ENCODE measurements around the gene PCNA. TPM values are rescaled to one million over a fixed set of nuclear protein-coding genes. Genes with fewer than 3 reads are reported as not detected.

Gene PCNA
- total and polyA plus RNA-seq, 2 of the 4 experiments (the other 2 are of a cell fraction), result 155 to 213 TPM

- TF ChIP-seq USF2 (IDR thresholded peaks at IDR 0.05; ENCODE audit: low read depth, low read length) (no peak), CHD1 (IDR thresholded peaks at IDR 0.05; ENCODE audit: low read depth, low read length) (no peak)
These were observed 3.1 kb upstream of the PCNA start (continued) for GRCh38 chr20:5122873-5123260.

GRCh38 chr20:5120185-5120476, 373 bp upstream of the PCNA start:
- peak overlapping the region; percentile 98 for H3K56ac ChIP-seq (ENCODE audit: extremely low read depth, insufficient read depth, low read length)
- peak overlapping the region; percentile 84 for H2BK120ac ChIP-seq (ENCODE audit: low read depth, low read length)
- ChIA-PET CTCF (interaction anchor here (1.4 to 1.6 kb wide), 2 partner anchors 72 to 103 kb away, joined by 4 to 7 read pairs; no protein-coding TSS in a partner anchor), POLR2A (ENCODE audit: unreplicated experiment) (interaction anchor here (0.6 kb wide), 1 partner anchor 48 kb away, joined by 32 read pairs; no protein-coding TSS in a partner anchor)
- H2AFZ ChIP-seq (replicated peaks; ENCODE audit: low read length, poor library complexity), result peak overlapping the region; percentile 92
- peak overlapping the region; percentile 92 for H3K18ac ChIP-seq (ENCODE audit: low read depth, low read length)
- peaks cover 2% of the 10 kb centered on the region for H3K4me1 ChIP-seq (ENCODE audit: control insufficient read depth, insufficient read depth, low read length)
- peak overlapping the region; percentile 98 for H3K14ac ChIP-seq (replicated peaks; ENCODE audit: low read depth, low read length)
- peak overlapping the region; percentile 92 for H4K5ac ChIP-seq (ENCODE audit: low read depth, low read length)
- H3K23ac ChIP-seq (ENCODE audit: low read depth, low read length), result peak overlapping the region; percentile 96
- H2AK9ac ChIP-seq (replicated peaks; ENCODE audit: low read depth, low read length, poor library complexity), result peak overlapping the region; percentile 63
- H3K27me3 ChIP-seq (ENCODE audit: control insufficient read depth, insufficient read depth, low read length), result no peaks in the 10 kb centered on the region
- H4K20me1 ChIP-seq (ENCODE audit: insufficient read depth, low read length), result peaks cover 18% of the 10 kb centered on the region
- H3K4me2 ChIP-seq (ENCODE audit: low read depth, low read length), result peak overlapping the region; percentile 89
- H4K8ac ChIP-seq (ENCODE audit: low read depth in 2 of 2, low read length in 2 of 2), result peak overlapping the region; percentile 71 to 99
- peak overlapping the region; percentile 64 for H3K4me3 ChIP-seq (ENCODE audit: insufficient read depth, low read depth, low read length)
- H3K4ac ChIP-seq (ENCODE audit: low read depth, low read length), result peak overlapping the region; percentile 95
- H3K9me1 ChIP-seq (ENCODE audit: insufficient read depth, low read length), result no peaks in the 10 kb centered on the region
- peak overlapping the region; percentile 97 for H2BK5ac ChIP-seq (ENCODE audit: low read depth, low read length, poor library complexity, severe bottlenecking)
- dilution Hi-C loops (cut with HindIII; ENCODE audit: low sequenced_read_pairs, unreplicated experiment), result no loop called here
- peak overlapping the region; percentile 98 for H3K9ac ChIP-seq (ENCODE audit: low read depth, low read length)
- in situ Hi-C loops (cut with MboI; ENCODE audit: low sequenced_read_pairs), result no loop called here
- intact Hi-C loops (cut with micrococcal nuclease), result loop anchor here (10.0 kb wide), 1 partner anchor 325 kb away; no protein-coding TSS in a partner anchor
- H2BK15ac ChIP-seq (ENCODE audit: low read depth, low read length), result peak overlapping the region; percentile 64; the same call in 1 of the 3 replicates
- no peak overlapping the region for H2BK20ac ChIP-seq (ENCODE audit: low read depth, low read length)
- H3K79me1 ChIP-seq (ENCODE audit: low read depth in 1 of 2, low read length in 2 of 2), result peaks cover 2 to 22% of the 10 kb centered on the region in 2 experiments; a peak in 2 of 4 replicates
- no peaks in the 10 kb centered on the region for H3K9me3 ChIP-seq (ENCODE audit: control insufficient read depth, insufficient read depth, low read length)
- WGBS, 2 experiments (ENCODE audit: extremely low coverage in 2 of 2, insufficient read length in 1 of 2), result no CpG with 5 or more reads among the region's 9 CpGs
- peak overlapping the region; percentile 68; the same call in 1 of the 2 replicates for H2AK5ac ChIP-seq (ENCODE audit: low read depth, low read length)
- ATAC-seq (ENCODE audit: low read depth) (no peak), DNase-seq (no peak)
- TF ChIP-seq POLR2A (IDR thresholded peaks at IDR 0.05; ENCODE audit: low read depth, low read length) (peak; percentile 77), SMC3 (IDR thresholded peaks at IDR 0.05; ENCODE audit: low read depth, low read length) (no peak)
- peak overlapping the region; percentile 91 for H4K91ac ChIP-seq (ENCODE audit: insufficient read depth, low read depth, low read length)
- peaks cover 6% of the 10 kb centered on the region for H3K36me3 ChIP-seq (ENCODE audit: control insufficient read depth, insufficient read depth, low read length)
- TSS peak; percentile 95 for BruUV-seq (replicated peaks)
- H3K27ac ChIP-seq (ENCODE audit: insufficient read depth, low read length), result peak overlapping the region; percentile 99
